B cell (primary cell): ENCODE results near the gene QSOX1.

Experiments used
- EZH2 ChIP-seq: IDR thresholded peaks from 2 replicates; pipeline ENCODE4 v1.6.1; 2012; ENCODE audit warnings: borderline replicate concordance, low read depth, mild to moderate bottlenecking, moderate library complexity, low read length; ENCODE audit not compliant: insufficient read depth, poor library complexity, severe bottlenecking
- TF ChIP-seq, protein P1 (sequence below): fragments of 200-600 bp; IDR thresholded peaks from one replicate; pipeline ENCODE4 v1.8.0; 2022; ENCODE audit warnings: antibody characterized with exemption, mild to moderate bottlenecking

DNA sequence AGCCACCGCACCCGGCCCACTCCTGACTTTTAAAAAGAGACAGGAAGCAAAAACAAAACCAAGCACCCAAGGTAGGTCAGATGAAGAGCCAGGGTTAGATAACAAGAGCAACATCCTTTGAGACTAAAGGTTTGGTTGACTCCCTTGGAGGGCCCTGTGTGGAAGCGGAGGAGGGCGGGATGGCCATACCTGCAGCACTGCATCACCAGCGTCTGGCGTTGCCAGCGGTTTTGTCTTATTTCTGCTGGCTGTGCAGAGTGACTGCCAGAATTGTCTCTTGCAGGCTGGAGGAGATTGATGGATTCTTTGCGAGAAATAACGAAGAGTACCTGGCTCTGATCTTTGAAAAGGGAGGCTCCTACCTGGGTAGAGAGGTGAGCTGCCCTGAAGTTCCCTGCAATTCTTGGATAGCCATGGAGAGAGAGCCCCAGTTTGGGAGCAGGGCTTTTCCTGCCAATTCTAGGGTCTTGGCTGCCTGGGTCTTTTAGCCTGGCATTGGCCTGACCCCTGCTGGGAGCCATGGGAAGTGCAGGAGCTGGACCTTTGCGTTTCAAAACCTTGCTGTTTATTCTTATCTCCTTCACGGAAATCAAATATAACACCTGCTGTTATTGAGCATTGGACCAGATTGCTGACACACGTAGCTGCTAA is 24.0 kb downstream of the QSOX1 start:
- TF ChIP-seq, protein P1, sequence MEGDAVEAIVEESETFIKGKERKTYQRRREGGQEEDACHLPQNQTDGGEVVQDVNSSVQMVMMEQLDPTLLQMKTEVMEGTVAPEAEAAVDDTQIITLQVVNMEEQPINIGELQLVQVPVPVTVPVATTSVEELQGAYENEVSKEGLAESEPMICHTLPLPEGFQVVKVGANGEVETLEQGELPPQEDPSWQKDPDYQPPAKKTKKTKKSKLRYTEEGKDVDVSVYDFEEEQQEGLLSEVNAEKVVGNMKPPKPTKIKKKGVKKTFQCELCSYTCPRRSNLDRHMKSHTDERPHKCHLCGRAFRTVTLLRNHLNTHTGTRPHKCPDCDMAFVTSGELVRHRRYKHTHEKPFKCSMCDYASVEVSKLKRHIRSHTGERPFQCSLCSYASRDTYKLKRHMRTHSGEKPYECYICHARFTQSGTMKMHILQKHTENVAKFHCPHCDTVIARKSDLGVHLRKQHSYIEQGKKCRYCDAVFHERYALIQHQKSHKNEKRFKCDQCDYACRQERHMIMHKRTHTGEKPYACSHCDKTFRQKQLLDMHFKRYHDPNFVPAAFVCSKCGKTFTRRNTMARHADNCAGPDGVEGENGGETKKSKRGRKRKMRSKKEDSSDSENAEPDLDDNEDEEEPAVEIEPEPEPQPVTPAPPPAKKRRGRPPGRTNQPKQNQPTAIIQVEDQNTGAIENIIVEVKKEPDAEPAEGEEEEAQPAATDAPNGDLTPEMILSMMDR: peak; percentile 96
- TF ChIP-seq EZH2: no peak
